HuH-7 (cell line): Measurements from ENCODE around the gene GPC6.
A peak's percentile ranks its signal among the peaks of the same experiment; 100 is the strongest.
"Not testable (repeated sequence)": the region's sequence is repeated elsewhere in the genome, so short reads cannot be mapped to it uniquely, and the experiment has no call there.

ENCODE experiments used
- DNase-seq: peaks from one replicate; pipeline ENCODE4 v3.0.0; 2011; ENCODE audit warnings: low spot score

The GPC6 gene

GRCh38 chr13:93320942-93321341 lies 94.3 kb downstream of the GPC6 start:
- no peak for DNase-seq

- not testable (repeated sequence) for DNase-seq
These were observed 97.3 kb downstream of the GPC6 start for GRCh38 chr13:93323880-93324279.

DNA sequence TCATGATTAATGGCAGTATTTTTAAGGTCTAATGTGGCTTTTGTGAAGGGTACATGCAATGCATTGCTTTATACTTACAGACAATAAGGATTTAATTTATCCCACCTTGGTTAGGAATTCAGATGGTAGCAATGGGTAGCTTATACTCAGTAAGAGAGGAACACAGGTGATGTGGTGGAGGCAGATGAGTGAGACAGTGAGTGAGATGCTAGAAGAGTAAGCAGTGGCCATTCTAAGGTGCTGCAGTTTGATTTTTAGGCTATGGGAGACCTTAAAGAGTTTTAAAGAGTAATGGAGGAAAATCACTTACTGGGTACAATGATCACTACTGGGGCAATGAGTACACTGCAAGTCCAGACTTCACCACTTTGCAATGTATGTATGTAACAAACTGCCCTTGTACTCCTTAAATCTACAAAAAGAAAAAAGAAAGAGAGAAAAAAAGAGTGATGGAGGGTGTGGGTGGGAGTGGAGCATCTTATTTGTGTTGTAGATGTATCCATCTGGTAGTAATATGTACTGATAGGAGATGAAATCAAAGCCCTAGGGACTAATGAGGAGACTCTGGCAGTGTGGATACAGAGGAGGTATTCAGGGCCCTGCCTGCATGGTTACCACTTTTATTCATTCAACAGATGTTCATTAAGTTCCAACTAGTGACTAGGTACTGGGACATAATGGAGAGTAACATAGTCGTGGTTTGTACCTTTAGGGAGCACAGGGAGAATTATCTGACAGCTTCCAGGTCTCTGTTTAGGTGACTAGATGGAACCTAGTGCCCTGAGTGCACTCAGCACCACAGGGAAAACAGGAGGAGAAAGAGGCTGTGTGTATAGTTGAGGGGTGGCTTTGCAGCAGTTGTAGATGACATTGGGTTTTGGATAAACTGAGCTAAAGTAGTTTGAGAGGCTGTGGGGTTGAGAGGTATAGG lies 99.0 kb downstream of the GPC6 start:
- no peak for DNase-seq

DNA sequence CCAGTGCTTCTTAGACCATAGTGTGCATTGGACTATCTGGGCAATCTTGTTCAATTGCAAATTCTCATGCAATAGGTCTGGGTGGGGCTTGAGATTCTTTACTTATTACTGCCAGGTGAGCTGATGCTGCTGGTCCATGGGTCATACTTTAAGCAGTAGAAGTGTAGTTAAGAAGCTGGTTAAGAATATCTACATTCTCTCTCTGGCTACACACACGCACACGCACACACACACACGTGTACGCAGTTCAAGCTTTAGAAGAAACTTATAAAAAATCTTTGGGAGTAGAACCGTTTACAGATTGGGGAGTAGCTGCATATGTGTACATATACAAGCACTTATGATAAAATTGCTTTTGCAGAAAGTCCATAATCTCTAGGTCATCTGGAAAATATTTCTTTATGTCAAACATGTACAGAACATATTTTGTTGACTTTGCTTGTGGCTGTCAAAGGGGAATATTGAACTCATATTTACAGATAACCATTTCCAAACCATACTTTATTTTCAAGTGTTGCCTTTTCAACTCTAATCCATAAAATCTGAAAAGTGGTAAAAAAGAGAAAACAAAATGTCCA lies 99.7 kb downstream of the GPC6 start:
- no peak for DNase-seq

GRCh38 chr13:93328943-93329342 lies 102.3 kb downstream of the GPC6 start:
- no peak for DNase-seq

GRCh38 chr13:93336728-93337127 lies 110.1 kb downstream of the GPC6 start:
- no peak for DNase-seq

DNA sequence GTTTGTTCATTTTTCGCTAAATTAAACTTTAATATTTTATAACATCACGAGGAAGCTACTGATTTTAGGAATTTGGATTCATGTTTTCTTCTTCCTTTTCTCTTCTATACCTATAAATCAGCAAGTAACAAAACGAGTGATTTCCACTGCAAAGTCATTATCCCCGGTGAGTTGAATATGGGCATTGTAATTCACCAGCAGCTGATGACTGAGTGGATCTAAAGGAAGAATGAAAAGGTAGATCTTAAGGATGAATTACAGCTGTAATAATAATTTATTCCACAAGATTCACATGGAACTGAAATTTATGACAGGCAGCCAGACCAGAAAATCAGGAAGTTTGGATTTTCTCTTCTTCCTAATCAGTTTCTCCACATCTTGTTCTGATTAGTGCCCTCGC lies 111.4 kb downstream of the GPC6 start:
- no peak for DNase-seq

GRCh38 chr13:93338906-93339305 lies 112.3 kb downstream of the GPC6 start:
- DNase-seq, result no peak

DNA sequence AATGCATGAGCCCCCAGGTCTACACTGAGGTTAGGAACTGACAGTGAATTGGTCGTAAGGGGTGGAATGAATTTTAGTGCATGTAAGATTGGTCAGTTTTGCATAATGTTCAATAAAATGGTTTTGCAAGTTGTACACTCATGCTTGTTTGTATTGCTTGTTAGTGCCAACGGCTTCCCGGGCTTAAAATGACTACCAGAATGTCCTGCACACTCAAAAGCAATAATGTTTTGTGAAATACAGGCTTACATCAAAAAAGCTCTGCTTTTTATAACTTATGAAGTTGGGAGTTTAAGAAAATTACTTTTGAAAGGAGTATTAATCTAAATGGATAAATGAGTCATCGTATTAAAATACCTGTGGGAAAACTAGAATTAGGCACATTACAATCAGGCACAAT lies 112.9 kb downstream of the GPC6 start:
- DNase-seq, result no peak

GRCh38 chr13:93341517-93341916 lies 114.9 kb downstream of the GPC6 start:
- no peak for DNase-seq

DNA sequence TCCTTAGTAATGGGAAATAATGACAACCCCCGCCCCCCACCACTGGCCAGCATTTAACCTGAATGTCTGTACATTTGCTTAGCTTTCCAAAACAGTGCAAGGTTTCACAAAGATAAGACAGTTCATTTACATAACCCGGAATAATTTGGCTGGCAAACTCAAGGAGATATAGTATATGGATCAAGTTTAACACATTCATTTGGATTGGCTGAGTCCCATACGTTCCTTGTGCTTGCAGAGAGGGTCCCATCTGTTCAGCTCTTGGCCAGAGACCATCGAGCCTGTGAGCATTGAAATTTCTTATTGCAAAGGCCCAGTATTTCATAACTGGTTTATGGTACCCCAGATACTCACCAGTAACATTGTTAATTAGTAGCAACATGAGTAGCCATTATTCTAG lies 116.5 kb downstream of the GPC6 start:
- no peak for DNase-seq

DNA sequence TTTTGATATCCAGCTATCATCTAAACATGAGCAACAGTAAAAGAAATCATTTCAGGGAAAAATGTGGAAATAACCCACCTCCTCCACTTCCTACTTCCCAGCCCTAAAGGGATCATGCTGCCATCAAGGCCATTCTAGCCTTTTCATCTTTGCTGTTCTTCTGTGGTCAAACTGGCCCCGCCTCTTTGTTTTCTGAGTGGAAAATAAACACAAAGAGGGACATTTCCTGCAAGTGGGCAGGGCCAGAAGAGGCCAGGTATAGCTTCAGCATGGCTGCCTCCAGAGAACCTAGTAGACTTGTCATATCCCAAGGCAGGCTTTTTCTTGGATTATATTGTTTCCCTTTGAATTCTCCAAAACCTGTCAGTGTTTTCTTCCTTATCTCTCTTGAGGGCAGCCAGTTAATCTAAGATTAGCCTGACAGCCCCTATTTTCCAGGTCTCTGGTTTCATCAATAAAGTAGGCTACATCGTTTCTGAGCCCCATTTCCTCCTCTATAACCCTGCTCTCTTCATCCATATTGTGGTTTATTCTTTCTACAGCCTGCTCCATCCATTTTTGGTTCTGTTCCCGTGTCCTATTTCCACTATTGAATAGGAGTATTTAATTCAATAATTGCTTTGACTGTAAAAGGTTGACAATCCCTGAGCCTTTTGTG lies 117.6 kb downstream of the GPC6 start:
- DNase-seq, result no peak

GRCh38 chr13:93345024-93345423 lies 118.4 kb downstream of the GPC6 start:
- DNase-seq, result no peak

DNA sequence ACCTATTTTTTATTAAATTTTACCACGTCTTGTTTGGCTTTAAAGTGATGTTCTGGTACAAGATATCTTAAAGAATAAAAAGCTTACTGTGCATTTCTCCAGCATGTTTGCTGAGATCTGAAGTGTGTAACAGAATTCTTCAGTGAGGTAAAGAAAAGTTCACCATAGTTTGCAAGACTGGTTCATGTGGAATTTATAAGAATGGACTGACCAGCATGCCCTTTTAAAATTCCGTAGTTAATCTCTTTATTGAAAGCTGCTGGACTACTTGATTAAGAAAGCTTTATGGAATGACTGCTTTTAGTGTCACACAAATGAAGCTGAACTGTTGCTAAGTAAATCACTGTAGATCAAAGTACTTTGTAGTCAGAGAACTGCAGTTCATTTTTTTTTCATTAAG lies 119.2 kb downstream of the GPC6 start:
- no peak for DNase-seq

- no peak for DNase-seq
These were observed 126.0 kb downstream of the GPC6 start for GRCh38 chr13:93352616-93353015.

- DNase-seq, result no peak
These were observed 128.5 kb downstream of the GPC6 start for GRCh38 chr13:93355094-93355493.

DNA sequence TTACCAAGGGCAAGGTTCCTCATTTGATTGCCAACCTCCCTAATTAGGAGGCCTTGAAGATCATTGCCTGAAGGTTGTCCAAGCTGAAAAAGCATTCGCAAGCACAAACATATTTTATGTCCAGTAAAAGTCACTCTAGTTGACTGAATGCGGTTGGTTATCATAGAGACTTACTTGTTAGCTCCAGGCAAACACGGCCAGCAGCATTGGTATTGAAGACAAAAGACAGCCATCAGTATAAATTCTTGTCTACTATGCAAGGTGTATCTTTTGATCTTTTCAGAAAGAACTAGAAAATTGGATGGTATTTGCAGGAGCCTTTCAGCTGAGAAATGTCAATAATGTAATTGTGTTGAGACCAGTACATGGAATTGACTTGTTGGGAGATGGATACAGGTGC lies 129.9 kb downstream of the GPC6 start:
- no peak for DNase-seq

GRCh38 chr13:93360021-93360420 lies 133.4 kb downstream of the GPC6 start:
- DNase-seq, result no peak

DNA sequence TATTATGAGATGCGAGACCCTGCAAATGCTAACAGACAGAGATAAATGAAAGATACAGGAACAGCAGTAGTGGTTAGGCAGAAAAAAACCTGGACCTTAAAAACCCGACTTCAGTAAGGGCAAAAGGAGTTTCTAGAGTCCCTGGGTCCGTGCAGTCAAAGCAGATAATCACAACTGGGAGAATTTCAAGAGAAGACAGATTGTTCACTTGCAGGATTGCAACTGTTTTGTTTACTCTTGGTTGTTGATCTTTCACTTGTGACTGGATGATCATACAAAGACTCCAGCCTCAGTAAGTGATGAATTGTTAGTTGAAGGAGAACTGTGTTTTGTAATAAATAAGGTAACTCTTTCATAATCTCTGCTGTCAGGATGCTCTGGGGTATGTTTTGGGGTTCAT lies 135.1 kb downstream of the GPC6 start:
- peak; percentile 5 for DNase-seq

DNA sequence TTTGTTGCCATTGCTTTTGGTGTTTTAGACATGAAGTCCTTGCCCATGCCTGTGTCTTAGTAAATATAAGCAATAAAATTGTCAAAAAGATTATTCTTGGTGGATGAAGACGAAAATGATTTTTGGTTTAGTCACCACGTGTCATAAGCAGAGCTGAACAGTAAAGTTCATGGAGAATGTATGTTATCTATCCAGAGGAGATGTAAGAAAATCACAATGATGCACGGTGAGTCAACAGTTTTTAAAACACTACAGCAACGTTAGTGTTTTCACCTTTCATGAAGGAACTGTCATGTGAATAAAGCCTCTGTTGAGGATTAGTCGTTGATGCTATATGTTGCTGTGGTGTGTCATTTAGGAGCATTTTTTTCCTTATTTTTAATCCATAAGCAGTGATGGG lies 137.6 kb downstream of the GPC6 start:
- no peak for DNase-seq

GRCh38 chr13:93368296-93368695 lies 141.7 kb downstream of the GPC6 start:
- DNase-seq, result no peak

GRCh38 chr13:93368718-93369117 lies 142.1 kb downstream of the GPC6 start:
- no peak for DNase-seq

- no peak for DNase-seq
These were observed 146.2 kb downstream of the GPC6 start for GRCh38 chr13:93372856-93373255.
